ENCODE results near the gene WSCD2. TPM values are rescaled to one million over a fixed set of nuclear protein-coding genes. Genes with fewer than 3 reads are reported as not detected.

The WSCD2 gene
- total RNA-seq, 4 donors from 2014 or later: 0.13 to 4.6 (median 0.29) TPM

DNA sequence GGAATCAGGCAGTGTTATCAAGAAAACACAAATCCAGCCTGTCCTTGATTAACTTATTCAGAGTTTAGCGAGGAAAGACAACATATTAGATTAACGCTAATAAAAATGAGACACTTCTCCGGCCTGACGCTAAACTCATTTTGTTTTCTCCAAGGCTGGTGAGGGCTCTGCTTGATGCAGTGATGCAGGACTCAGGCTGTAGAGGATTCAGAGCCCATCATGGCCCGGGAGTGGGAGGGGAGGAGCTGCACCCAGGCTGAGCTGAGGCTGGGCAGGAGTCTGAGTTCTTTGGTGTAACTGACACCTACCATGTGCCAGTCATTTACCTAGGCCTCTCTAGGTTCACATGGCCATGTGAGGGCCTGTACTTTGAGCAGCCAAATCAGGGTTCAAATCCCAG lies 70.0 kb downstream of the WSCD2 start:
- Histone ChIP-seq H3K27me3 (peaks cover 4% of the 10 kb centered on the region), H3K9me3 (no peaks in the 10 kb centered on the region), H3K36me3 (no peaks in the 10 kb centered on the region), H3K4me1 (no peaks in the 10 kb centered on the region), H3K27ac (no peak overlapping the region), H3K4me3 (no peak overlapping the region)
- no peak for DNase-seq (ENCODE audit: low spot score in 2 of 2)
- WGBS: 76% methylated on average over 5 of the region's 5 CpGs
- TF ChIP-seq EP300 (IDR thresholded peaks at IDR 0.05) (no peak), POLR2A (IDR thresholded peaks at IDR 0.05) (no peak), CTCF (IDR thresholded peaks at IDR 0.05) (no peak), POLR2AphosphoS5 (IDR thresholded peaks at IDR 0.05) (no peak)

- Histone ChIP-seq H3K36me3 (no peaks in the 10 kb centered on the region), H3K27me3 (peaks cover 8% of the 10 kb centered on the region), H3K4me1 (no peaks in the 10 kb centered on the region), H3K4me3 (no peak overlapping the region), H3K27ac (no peak overlapping the region), H3K9me3 (no peaks in the 10 kb centered on the region)
- 46% methylated on average over 6 of the region's 6 CpGs for WGBS
- DNase-seq (ENCODE audit: low spot score in 2 of 2): no peak
- no peak for TF ChIP-seq POLR2A (IDR thresholded peaks at IDR 0.05)
- TF ChIP-seq EP300 (IDR thresholded peaks at IDR 0.05): no peak
- no peak for TF ChIP-seq POLR2AphosphoS5 (IDR thresholded peaks at IDR 0.05)
- TF ChIP-seq CTCF (IDR thresholded peaks at IDR 0.05): no peak
Measured at GRCh38 chr12:108201808-108202207, 72.7 kb downstream of the WSCD2 start.

DNA sequence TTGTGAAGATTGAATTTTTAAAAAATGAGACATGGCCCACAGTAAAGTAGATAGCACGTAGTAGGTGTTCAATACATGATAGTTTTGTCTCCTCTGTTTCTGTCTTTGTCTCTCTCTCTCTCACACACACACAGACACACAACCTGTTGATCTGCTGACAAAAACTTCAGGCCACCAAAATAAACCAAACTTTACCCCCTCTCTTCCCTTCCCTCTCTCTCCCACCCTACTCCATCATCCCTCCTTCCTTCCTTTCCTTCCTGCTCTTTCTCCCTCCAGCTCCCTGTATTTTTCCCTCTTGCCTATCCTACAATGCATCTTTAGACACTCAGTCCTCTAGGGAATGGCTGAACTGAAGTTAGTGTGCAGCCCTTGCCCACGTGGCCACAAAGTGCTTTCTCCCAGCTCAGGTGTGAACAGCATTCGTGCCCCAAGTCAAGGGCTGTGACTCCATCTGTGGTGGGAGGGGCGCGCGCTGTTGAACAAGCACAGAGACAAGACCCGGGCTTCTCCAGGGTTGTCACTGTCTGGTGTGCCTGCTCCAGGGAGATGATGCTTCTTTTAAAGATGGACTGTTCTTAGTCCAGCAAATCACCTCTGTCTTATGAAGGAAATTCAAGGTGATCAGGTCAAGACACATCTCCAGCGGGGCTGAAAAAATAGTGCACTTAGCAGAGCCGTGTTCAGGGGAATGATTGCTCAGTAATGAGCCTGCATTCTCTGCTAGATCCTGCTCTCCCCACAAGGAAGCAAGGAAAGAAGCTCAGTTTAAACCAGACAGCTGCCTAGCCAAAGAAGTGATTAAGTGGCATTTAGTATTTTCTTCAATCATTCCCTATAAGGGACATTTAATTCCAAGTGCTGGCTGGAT lies 75.3 kb downstream of the WSCD2 start:
- no peak overlapping the region for H3K27ac ChIP-seq
- WGBS: 70% methylated on average over 9 of the region's 9 CpGs

GRCh38 chr12:108205864-108206263 lies 76.8 kb downstream of the WSCD2 start:
- H3K36me3 ChIP-seq: no peaks in the 10 kb centered on the region
- TF ChIP-seq CTCF (IDR thresholded peaks at IDR 0.05): no peak
- no peak for TF ChIP-seq POLR2A (IDR thresholded peaks at IDR 0.05)
- TF ChIP-seq EP300 (IDR thresholded peaks at IDR 0.05): no peak
- TF ChIP-seq POLR2AphosphoS5 (IDR thresholded peaks at IDR 0.05): no peak
- H3K27ac ChIP-seq: no peak overlapping the region
- no peak for DNase-seq (ENCODE audit: low spot score in 2 of 2)
- H3K9me3 ChIP-seq: no peaks in the 10 kb centered on the region
- 78% methylated on average over 1 of the region's 1 CpG for WGBS
- peaks cover 14% of the 10 kb centered on the region for H3K27me3 ChIP-seq
- no peaks in the 10 kb centered on the region for H3K4me1 ChIP-seq
- H3K4me3 ChIP-seq: no peak overlapping the region

More for the DNA sequence above, 75.3 kb downstream of the WSCD2 start:
- no peak for DNase-seq (ENCODE audit: low spot score in 2 of 2)
- H3K27me3 ChIP-seq: peaks cover 9% of the 10 kb centered on the region
- no peaks in the 10 kb centered on the region for H3K9me3 ChIP-seq
- TF ChIP-seq EP300 (IDR thresholded peaks at IDR 0.05) (no peak), POLR2AphosphoS5 (IDR thresholded peaks at IDR 0.05) (no peak), CTCF (IDR thresholded peaks at IDR 0.05) (no peak)
- no peaks in the 10 kb centered on the region for H3K4me1 ChIP-seq
- no peaks in the 10 kb centered on the region for H3K36me3 ChIP-seq
- no peak overlapping the region for H3K4me3 ChIP-seq

DNA sequence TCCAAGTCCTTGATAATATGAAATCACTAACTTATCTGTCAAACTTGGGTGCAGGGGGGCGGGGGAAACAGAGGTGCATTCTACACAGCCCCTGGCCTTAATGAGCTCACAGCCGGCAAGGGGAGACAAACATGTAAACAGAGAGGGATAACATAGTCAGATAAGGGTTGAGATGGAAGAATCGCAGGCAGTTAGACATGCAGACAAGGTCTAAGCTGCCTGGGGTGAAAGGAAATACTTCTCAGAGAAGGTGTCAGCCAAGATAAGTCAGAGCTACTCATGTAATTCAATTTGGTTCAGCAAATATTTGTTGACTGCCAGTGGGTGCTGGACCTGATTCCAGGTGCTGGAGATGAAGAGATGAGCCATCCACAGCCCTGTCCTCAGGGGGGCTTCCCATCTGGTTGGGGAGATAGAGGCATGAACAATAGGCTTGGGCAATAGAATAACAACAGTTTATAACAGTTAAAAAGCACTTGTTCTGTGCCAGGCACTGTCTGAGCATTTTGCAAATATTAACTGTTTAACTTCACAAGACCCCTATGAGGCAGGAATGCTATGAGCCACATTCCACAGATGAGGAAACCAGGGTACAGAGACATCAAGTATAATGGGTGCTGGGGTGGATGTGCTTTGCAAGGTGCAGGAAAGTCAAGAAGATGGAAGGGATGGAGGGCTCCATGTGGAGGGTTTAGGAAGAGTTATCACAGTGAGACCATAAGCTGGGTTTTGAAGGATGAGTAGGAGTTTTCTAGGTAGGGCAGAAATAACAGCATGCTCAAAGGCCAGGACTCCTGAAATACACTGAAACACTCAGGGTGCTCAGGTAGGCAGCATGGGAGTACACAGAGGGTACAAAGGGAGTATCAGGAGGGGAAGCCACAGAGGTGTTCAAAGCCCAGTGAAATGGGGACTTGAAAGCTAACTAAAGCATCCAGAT lies 79.0 kb downstream of the WSCD2 start:
- 48% methylated on average over 3 of the region's 3 CpGs for WGBS
- TF ChIP-seq POLR2A (IDR thresholded peaks at IDR 0.05): no peak
- no peak for TF ChIP-seq CTCF (IDR thresholded peaks at IDR 0.05)
- TF ChIP-seq POLR2AphosphoS5 (IDR thresholded peaks at IDR 0.05): no peak
- TF ChIP-seq EP300 (IDR thresholded peaks at IDR 0.05): no peak

More for the DNA sequence above, 79.0 kb downstream of the WSCD2 start:
- DNase-seq (ENCODE audit: low spot score in 2 of 2): no peak
- Histone ChIP-seq H3K27ac (no peak overlapping the region), H3K9me3 (no peaks in the 10 kb centered on the region), H3K36me3 (no peaks in the 10 kb centered on the region), H3K27me3 (peaks cover 14% of the 10 kb centered on the region), H3K4me1 (no peaks in the 10 kb centered on the region), H3K4me3 (no peak overlapping the region)
